ENCODE results near the gene COPA.
A peak's percentile ranks its signal among the peaks of the same experiment; 100 is the strongest.

The COPA gene

GRCh38 chr1:160267284-160267991, 75.6 kb downstream of the COPA start:
- DNase-seq (ENCODE audit: low spot score) = no peak
- H3K27ac ChIP-seq = no peak overlapping the region
- TF ChIP-seq, protein P1, sequence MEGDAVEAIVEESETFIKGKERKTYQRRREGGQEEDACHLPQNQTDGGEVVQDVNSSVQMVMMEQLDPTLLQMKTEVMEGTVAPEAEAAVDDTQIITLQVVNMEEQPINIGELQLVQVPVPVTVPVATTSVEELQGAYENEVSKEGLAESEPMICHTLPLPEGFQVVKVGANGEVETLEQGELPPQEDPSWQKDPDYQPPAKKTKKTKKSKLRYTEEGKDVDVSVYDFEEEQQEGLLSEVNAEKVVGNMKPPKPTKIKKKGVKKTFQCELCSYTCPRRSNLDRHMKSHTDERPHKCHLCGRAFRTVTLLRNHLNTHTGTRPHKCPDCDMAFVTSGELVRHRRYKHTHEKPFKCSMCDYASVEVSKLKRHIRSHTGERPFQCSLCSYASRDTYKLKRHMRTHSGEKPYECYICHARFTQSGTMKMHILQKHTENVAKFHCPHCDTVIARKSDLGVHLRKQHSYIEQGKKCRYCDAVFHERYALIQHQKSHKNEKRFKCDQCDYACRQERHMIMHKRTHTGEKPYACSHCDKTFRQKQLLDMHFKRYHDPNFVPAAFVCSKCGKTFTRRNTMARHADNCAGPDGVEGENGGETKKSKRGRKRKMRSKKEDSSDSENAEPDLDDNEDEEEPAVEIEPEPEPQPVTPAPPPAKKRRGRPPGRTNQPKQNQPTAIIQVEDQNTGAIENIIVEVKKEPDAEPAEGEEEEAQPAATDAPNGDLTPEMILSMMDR (IDR thresholded peaks at IDR 0.05) = no peak
- H3K4me3 ChIP-seq = no peak overlapping the region

- no peak for DNase-seq (ENCODE audit: low spot score)
- Histone ChIP-seq H3K4me3 (no peak overlapping the region), H3K27ac (no peak overlapping the region)
- TF ChIP-seq, protein P1 (IDR thresholded peaks at IDR 0.05) = no peak
These were observed 78.2 kb downstream of the COPA start for GRCh38 chr1:160264795-160265307.

DNA sequence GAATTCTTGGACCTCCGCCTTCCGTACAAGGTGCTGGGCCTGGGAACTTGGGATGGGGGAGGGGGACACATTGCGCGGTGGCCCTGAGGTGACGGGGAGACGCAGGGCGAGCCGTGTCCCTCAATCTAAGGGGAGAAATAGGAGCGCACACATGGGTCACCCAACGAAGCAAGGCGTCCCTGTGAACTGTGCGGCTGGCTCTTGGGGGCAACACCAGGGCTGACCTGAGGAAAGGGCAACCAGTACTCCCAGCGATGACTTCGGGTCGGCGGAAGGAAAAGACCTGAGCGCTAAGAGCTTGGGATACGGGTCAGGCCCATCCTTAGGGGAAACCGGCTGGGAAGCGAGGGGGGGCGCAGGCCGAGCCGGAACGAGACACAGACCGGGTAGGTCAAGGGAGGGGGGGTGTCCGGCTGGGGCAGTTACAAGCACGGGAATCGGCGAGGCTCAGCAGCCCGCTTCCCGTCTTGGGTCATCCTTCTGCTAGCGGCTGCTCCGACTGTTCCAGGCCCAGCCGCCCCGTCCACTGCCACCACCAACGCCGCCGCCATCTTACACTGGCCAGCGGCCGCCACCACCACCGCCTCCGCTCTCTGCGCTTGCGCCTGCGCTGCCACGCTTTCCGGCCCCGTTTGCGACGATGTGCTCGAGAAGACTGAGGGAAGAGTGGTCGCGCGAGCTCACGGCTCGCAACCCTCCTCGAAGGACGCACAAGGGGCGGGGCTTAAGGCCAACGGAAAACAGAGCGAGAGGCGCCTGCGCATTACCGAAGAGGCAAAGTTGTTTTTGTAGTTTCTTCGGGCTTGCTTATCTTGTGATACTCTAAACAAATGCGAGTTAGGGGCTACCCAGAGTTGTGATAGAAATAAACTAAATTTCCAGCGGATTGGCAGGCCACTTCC, 80.9 kb downstream of the COPA start, which contains the start of gene DCAF8:
Gene DCAF8 (minus strand): TSS at position 657 of the 902 bp plus-strand sequence. CDS start 18,541 bp downstream, outside the sequence.
- Histone ChIP-seq H3K4me3 (peak within 1 kb of the TSS; percentile 99), H3K27ac (peak within 1 kb of the TSS; percentile 99)
- peak; percentile 98 for DNase-seq (ENCODE audit: low spot score)
- TF ChIP-seq, protein P1 (IDR thresholded peaks at IDR 0.05) = no peak

GRCh38 chr1:160261556-160261892, 81.5 kb downstream of the COPA start:
- TF ChIP-seq, protein P1 (IDR thresholded peaks at IDR 0.05) = no peak
- DNase-seq (ENCODE audit: low spot score) = no peak
- Histone ChIP-seq H3K4me3 (peak overlapping the region; percentile 99), H3K27ac (peak overlapping the region; percentile 99)

GRCh38 chr1:160260406-160261382, 82.4 kb downstream of the COPA start:
- no peak for DNase-seq (ENCODE audit: low spot score)
- Histone ChIP-seq H3K27ac (peak overlapping the region; percentile 99), H3K4me3 (peak overlapping the region; percentile 99)
- TF ChIP-seq, protein P1 (IDR thresholded peaks at IDR 0.05) = no peak

GRCh38 chr1:160258177-160258798, 84.8 kb downstream of the COPA start:
- TF ChIP-seq, protein P1 (IDR thresholded peaks at IDR 0.05) = no peak
- Histone ChIP-seq H3K4me3 (no peak overlapping the region), H3K27ac (no peak overlapping the region)
- DNase-seq (ENCODE audit: low spot score) = no peak

Data from coronary artery (tissue), 2 donors.